Activated naive CD4-positive, alpha-beta T cell treated with anti-CD3 and anti-CD28 coated beads, Interleukin-2, amount 50 U/mL, for 24 hours (primary cell): ENCODE measurements around the gene PNMA8B.

ENCODE experiments used
- H3K27ac Mint-ChIP-seq: one replicate; pipeline ENCODE4 v1.8.0; 2021; ENCODE audit warnings: mild to moderate bottlenecking, mixed read lengths
- H3K27me3 Mint-ChIP-seq: one replicate; pipeline ENCODE4 v1.8.0; 2021; ENCODE audit warnings: mixed read lengths
- H3K36me3 Mint-ChIP-seq: one replicate; pipeline ENCODE4 v1.8.0; 2021; ENCODE audit warnings: mixed read lengths
- H3K4me1 Mint-ChIP-seq: one replicate; pipeline ENCODE4 v1.8.0; 2021; ENCODE audit warnings: mixed read lengths
- H3K4me3 Mint-ChIP-seq: one replicate; pipeline ENCODE4 v1.8.0; 2021; ENCODE audit warnings: mild to moderate bottlenecking, mixed read lengths
- H3K9me3 Mint-ChIP-seq: one replicate; pipeline ENCODE4 v1.8.0; 2021; ENCODE audit warnings: mixed read lengths

Gene PNMA8B

DNA sequence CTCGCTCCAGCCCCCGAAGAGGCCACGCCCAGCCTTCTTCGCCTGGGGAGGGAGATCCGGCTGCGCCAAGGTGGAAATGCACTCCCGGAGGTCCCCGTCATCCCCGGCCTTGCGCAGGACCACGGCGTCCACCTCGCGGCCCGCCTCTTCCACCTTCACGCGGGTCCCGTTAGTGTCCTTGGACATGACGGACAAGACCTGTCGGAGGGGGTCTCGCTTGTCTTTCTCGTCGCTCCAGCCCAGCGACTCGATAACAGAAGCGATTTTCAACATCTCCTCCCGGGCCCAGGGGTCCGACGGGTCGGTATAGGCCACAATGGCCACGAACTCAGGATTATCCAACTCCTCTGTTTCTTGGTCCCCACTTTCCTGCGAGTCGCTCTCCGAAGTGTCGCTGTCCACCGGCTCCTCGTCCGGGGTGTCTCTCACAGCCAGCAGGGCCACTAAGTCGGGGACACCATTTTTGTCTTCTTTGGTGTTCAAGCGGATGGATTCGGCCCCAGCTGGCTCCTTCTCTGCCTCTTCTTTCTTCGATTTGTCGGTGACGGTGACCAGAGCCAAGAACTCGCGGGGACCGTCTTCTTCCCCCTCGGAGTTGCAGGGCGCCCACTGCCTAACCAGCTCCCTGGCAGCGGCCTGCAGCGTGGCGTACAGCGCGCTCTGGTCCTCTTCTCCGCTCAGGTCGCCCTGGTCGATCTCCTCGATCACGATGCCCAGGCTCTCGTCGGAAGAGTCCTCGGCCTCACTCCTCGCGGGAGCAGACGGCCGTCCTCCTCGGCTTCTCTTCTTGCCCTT, 1.3 kb downstream of the PNMA8B start:
- Mint-ChIP-seq H3K36me3 (no peaks in the 10 kb centered on the region), H3K27me3 (peaks cover 24% of the 10 kb centered on the region), H3K9me3 (no peaks in the 10 kb centered on the region), H3K4me1 (peaks cover 34% of the 10 kb centered on the region), H3K27ac (peak overlapping the region; percentile 79), H3K4me3 (peak overlapping the region; percentile 84)

DNA sequence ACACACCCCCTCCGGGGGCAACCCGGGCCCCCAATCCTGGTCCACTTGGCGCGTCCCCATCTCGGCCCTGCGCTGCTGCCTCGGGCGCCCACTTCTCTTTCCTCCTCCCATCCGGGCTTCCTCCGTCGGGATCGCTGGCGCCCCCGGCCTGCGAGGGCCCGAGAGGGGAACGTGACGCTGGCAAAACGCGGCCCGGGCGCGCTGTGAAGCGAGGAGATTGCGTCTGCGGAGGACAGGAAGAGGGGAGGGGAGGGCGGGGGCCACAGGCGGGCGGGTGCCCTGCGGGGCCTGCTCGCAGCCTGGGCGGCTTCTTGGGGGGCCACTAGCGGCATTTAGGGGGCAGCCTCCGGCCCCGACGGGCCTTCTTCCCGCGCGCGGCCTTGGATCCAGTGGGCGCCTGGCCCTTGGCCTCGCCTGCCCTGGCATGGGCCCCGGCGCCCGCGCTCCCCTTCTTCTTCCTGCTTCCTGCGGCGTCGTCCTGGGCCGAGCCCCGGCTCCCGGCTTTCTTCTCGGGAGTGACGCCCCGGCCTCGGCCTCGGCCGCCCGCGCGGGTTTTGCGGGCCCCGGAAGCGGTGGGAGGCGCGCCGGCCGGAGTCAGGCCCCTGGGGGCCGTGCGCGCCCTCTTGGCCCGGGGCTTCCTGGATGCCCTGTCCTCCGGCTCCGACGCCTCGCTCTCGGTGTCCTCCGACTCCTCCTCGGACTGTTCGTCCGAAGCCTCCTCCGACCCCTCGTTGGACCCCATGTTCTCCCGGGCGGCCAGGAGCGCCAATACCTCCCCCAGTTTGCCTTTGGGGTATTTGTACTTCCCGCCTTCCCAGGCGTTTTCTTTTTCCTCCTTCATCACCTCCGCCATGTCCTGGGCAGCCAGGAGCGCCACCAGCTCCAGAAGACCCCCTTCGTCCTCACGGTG, 2.2 kb downstream of the PNMA8B start:
- H3K27ac Mint-ChIP-seq: peak overlapping the region; percentile 72
- H3K27me3 Mint-ChIP-seq: peaks cover 32% of the 10 kb centered on the region
- H3K4me1 Mint-ChIP-seq: peaks cover 40% of the 10 kb centered on the region
- H3K4me3 Mint-ChIP-seq: peak overlapping the region; percentile 84
- H3K9me3 Mint-ChIP-seq: no peaks in the 10 kb centered on the region
- no peaks in the 10 kb centered on the region for H3K36me3 Mint-ChIP-seq

DNA sequence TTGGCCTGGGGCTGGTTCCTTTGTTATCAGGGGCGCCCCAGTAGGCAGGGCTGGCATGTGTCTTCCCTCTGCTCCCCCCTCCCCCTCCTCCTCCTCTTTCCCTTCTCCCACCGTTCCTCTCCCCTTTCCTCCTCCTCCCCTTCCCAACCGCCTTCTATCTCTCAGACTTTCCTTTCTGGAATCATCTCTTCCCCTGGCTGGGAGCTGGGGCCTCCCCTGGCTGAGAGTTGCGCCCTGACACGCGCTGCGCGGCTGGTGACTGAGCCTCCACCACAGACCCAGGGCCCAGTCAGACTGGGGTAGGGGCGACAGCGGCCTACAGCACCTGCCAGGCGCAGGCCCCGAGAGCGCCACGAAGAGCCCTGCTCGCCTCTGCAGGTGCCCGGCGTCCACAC, 2.8 kb downstream of the PNMA8B start:
- Mint-ChIP-seq H3K27me3 (peaks cover 33% of the 10 kb centered on the region), H3K27ac (no peak overlapping the region), H3K4me3 (no peak overlapping the region), H3K4me1 (peaks cover 45% of the 10 kb centered on the region), H3K9me3 (no peaks in the 10 kb centered on the region), H3K36me3 (no peaks in the 10 kb centered on the region)

- Mint-ChIP-seq H3K27me3 (peaks cover 33% of the 10 kb centered on the region), H3K36me3 (no peaks in the 10 kb centered on the region), H3K4me3 (peak overlapping the region; percentile 11), H3K4me1 (peaks cover 51% of the 10 kb centered on the region), H3K9me3 (no peaks in the 10 kb centered on the region), H3K27ac (peak overlapping the region; percentile 38)
These were observed 3.5 kb downstream of the PNMA8B start for GRCh38 chr19:46491975-46492682.

DNA sequence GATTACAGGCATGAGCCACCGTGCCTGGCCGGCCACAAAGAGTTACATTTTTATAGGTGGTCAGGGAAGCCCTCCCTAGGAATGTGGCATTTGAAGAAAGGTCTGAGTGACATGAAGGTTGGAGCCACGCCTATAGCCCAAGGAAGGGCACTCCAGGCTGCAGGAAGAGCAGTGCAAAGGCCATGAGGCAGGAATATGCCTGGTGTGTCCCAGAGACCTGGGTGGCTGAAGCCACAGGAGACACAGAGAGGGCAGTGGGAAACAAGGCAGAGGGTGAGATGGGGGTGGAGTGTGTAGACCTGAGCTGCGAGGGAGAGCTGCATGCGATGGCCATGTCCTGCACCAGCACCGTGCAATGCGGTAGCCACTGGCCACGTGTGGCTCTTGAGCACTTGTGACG, 4.9 kb downstream of the PNMA8B start:
- H3K27me3 Mint-ChIP-seq: peaks cover 37% of the 10 kb centered on the region
- no peaks in the 10 kb centered on the region for H3K9me3 Mint-ChIP-seq
- H3K4me3 Mint-ChIP-seq: no peak overlapping the region
- peaks cover 51% of the 10 kb centered on the region for H3K4me1 Mint-ChIP-seq
- no peaks in the 10 kb centered on the region for H3K36me3 Mint-ChIP-seq
- no peak overlapping the region for H3K27ac Mint-ChIP-seq

- H3K9me3 Mint-ChIP-seq: no peaks in the 10 kb centered on the region
- peaks cover 45% of the 10 kb centered on the region for H3K4me1 Mint-ChIP-seq
- H3K4me3 Mint-ChIP-seq: no peak overlapping the region
- no peaks in the 10 kb centered on the region for H3K36me3 Mint-ChIP-seq
- peaks cover 36% of the 10 kb centered on the region for H3K27me3 Mint-ChIP-seq
- no peak overlapping the region for H3K27ac Mint-ChIP-seq
These were observed 6.0 kb downstream of the PNMA8B start for GRCh38 chr19:46489445-46490272.

DNA sequence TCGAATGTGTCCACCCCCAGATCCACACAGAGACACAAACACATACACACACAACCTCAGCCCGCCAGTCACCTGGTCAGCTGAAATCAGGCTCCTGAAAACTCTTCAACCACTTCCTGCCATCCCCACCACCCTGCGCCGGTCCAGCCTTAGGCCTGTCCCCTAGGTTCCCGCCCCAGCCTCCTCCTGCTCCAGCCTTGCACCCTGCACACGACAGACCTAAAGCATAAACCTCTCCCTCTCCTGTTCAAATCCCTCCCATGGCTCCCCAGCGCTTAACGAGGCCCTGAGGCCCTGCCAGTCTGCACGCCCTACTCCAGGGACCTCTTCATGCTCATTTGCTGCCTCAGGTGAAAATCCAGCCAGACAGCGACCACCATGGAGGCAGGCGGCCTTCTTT, 7.1 kb downstream of the PNMA8B start:
- Mint-ChIP-seq H3K36me3 (no peaks in the 10 kb centered on the region), H3K9me3 (no peaks in the 10 kb centered on the region), H3K27me3 (peaks cover 30% of the 10 kb centered on the region), H3K4me3 (no peak overlapping the region), H3K27ac (no peak overlapping the region), H3K4me1 (peaks cover 35% of the 10 kb centered on the region)

DNA sequence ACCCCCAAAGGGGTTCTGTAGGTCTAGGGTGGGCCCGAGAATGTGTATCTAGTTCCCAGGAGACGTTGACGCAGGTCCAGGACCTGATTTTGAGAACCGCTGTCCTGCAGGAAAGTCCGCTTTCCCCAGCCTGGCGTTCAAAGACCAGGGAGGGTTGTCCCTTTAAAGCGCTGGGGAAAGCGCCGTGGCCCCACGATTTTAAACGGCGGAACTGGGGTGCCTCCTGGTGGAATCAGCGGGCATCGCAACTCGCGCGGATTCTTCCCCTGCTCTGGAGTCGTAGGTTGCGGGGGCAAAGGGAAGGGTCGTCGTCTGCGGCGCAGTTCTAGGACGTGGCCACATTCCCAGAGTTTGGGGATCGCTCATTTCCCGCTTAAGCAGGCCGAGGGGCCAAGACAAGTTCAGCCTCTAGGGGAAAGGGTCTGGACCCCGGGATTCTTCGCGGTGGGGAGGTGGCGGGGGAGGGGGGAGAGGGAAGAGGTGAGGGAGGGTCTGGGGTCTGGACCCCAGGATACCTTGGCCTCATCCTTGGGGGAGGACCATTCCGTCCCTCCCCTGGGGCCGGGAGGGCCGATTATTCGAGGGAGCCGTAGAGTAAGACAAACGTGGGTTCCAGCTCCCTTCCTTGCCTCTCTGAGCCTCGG, 7.7 kb downstream of the PNMA8B start:
- Mint-ChIP-seq H3K9me3 (no peaks in the 10 kb centered on the region), H3K4me1 (peaks cover 35% of the 10 kb centered on the region), H3K4me3 (no peak overlapping the region), H3K27me3 (peaks cover 30% of the 10 kb centered on the region), H3K36me3 (no peaks in the 10 kb centered on the region), H3K27ac (no peak overlapping the region)

DNA sequence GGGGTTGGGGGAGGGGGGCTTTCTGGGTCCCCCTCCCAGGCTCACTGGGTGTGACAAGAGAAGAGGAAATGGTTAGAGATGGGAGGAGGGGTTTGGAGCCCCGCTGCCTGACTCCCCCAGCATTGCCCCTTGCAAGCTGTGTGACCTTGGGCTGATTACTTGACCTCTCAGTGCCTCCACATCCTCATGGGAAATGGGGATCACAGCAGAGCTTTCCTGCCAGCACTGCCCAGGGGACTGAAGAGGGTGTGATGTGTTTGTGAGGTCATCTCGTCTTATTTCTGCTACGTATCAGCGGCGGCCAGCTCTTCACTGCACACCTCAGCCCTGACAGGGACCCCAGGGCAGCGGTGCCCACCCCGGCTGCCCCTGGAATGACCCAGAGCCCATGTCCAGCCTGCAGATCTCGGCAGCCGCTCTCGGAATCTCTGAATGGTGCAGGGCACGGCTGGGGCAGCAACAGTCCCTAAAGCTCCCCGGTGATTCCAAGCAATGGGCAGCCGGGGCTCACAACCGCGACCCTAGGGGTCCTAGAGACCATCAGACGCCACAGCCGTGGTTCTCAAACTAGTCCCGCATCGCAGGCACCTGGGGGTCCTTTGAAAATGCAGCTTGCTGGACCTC, 8.4 kb downstream of the PNMA8B start:
- H3K4me3 Mint-ChIP-seq: no peak overlapping the region
- no peak overlapping the region for H3K27ac Mint-ChIP-seq
- H3K4me1 Mint-ChIP-seq: peaks cover 35% of the 10 kb centered on the region
- no peaks in the 10 kb centered on the region for H3K9me3 Mint-ChIP-seq
- peaks cover 34% of the 10 kb centered on the region for H3K27me3 Mint-ChIP-seq
- H3K36me3 Mint-ChIP-seq: no peaks in the 10 kb centered on the region

DNA sequence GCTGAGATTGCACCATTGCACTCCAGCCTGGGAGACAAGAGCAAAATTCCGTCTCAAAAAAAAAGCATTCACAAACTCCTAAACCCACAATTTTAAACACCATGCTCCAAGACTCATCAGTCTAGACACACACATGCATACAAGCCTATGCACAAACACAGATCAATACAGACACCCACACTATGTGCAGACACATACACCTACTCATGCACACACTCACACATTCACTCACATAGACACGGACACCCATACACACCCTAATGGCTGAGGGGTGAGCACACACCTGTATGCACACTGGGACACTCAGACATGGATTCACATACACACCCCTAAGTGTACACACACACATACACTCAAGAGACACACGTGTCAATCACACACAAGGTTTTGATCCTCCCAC, 9.3 kb downstream of the PNMA8B start:
- Mint-ChIP-seq H3K4me1 (peaks cover 34% of the 10 kb centered on the region), H3K27ac (no peak overlapping the region), H3K36me3 (no peaks in the 10 kb centered on the region)

DNA sequence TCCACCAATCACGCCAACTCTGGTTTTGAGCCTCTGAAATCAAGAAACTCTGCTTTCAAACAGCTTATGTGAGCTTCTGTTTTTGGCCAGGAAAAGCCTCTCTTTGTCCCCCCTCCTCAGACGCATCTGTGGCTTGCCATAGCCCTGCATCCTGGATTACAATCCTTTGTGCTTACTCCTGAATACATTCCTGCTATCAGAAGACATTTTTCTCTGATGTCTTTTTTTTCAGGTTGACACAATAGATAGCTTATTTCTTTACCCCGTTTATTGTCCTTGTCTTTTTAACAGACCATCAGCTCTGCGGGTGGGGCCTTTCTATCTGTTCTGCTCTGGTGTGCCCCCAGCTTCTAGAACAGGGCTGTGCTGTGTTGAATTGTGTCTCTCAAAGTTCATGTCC, 11.0 kb downstream of the PNMA8B start:
- H3K27ac Mint-ChIP-seq: no peak overlapping the region
- peaks cover 20% of the 10 kb centered on the region for H3K4me1 Mint-ChIP-seq
- H3K36me3 Mint-ChIP-seq: no peaks in the 10 kb centered on the region
- H3K4me3 Mint-ChIP-seq: no peak overlapping the region
- H3K9me3 Mint-ChIP-seq: no peaks in the 10 kb centered on the region
- peaks cover 24% of the 10 kb centered on the region for H3K27me3 Mint-ChIP-seq

More for the DNA sequence above, 9.3 kb downstream of the PNMA8B start:
- Mint-ChIP-seq H3K27me3 (peaks cover 32% of the 10 kb centered on the region), H3K4me3 (no peak overlapping the region), H3K9me3 (no peaks in the 10 kb centered on the region)

DNA sequence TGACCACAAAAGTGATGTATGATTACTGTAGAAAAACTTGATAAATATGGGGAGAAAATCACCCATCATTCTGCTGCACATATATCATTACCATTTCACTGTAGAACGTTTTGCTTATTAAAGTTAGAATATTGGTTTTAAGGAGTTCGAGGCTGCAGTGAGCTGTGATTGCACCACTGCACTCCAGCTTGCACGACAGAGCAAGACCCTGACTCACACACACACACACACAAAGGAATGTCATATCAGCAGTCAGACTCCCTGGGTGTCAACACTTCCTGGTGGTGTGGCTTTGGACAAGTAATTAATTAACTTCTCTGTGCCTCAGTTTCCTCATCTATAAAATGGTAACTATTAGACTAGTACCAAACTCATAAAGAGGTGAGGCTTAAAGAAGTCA, 13.0 kb downstream of the PNMA8B start:
- no peaks in the 10 kb centered on the region for H3K9me3 Mint-ChIP-seq
- H3K4me1 Mint-ChIP-seq: peaks cover 14% of the 10 kb centered on the region
- H3K36me3 Mint-ChIP-seq: no peaks in the 10 kb centered on the region
- H3K27ac Mint-ChIP-seq: no peak overlapping the region
- no peak overlapping the region for H3K4me3 Mint-ChIP-seq
- H3K27me3 Mint-ChIP-seq: peaks cover 18% of the 10 kb centered on the region

GRCh38 chr19:46481947-46482346, 13.7 kb downstream of the PNMA8B start:
- no peak overlapping the region for H3K4me3 Mint-ChIP-seq

GRCh38 chr19:46481223-46481848, 14.3 kb downstream of the PNMA8B start:
- Mint-ChIP-seq H3K27ac (no peak overlapping the region), H3K36me3 (no peaks in the 10 kb centered on the region), H3K4me1 (peaks cover 9% of the 10 kb centered on the region), H3K9me3 (no peaks in the 10 kb centered on the region), H3K27me3 (peaks cover 14% of the 10 kb centered on the region), H3K4me3 (no peak overlapping the region)

More at GRCh38 chr19:46481947-46482346, 13.7 kb downstream of the PNMA8B start:
- no peaks in the 10 kb centered on the region for H3K9me3 Mint-ChIP-seq
- peaks cover 9% of the 10 kb centered on the region for H3K4me1 Mint-ChIP-seq
- no peaks in the 10 kb centered on the region for H3K36me3 Mint-ChIP-seq
- peaks cover 17% of the 10 kb centered on the region for H3K27me3 Mint-ChIP-seq
- H3K27ac Mint-ChIP-seq: no peak overlapping the region
